Mesenchymal stem cell (in vitro differentiated cells and primary cell): ENCODE results near the gene FUZ. TPM values are rescaled to one million over a fixed set of nuclear protein-coding genes. Genes with fewer than 3 reads are reported as not detected.

Experiments
- DNase-seq: peaks from one replicate; pipeline ENCODE4 v3.0.0-alpha.2; 2013
- H2AFZ ChIP-seq: one replicate; pipeline ENCODE4 v1.6.1; 2013; ENCODE audit warnings: low read depth, mild to moderate bottlenecking, control low read depth, inconsistent platforms, low read length, moderate library complexity
- H2AK5ac ChIP-seq: 2 replicates; pipeline ENCODE4 v1.6.1; 2013; ENCODE audit warnings: low read length, moderate library complexity, mild to moderate bottlenecking, inconsistent platforms; ENCODE audit not compliant: severe bottlenecking
- H2BK120ac ChIP-seq: one replicate; pipeline ENCODE4 v1.6.1; 2013; ENCODE audit warnings: low read depth, mild to moderate bottlenecking, inconsistent platforms, low read length, moderate library complexity
- H2BK12ac ChIP-seq, 2 experiments: one replicate each; pipeline ENCODE4 v1.6.1; 2013; ENCODE audit warnings: inconsistent platforms in 2 of 2, low read length in 2 of 2, mild to moderate bottlenecking in 2 of 2, moderate library complexity in 2 of 2, control low read depth in 1 of 2
- H2BK15ac ChIP-seq: one replicate; pipeline ENCODE4 v1.6.1; 2013; ENCODE audit warnings: mild to moderate bottlenecking, low read depth, inconsistent platforms; ENCODE audit not compliant: poor library complexity, severe bottlenecking
- H2BK5ac ChIP-seq: 2 replicates; pipeline ENCODE4 v1.6.1; 2013; ENCODE audit warnings: low read depth, mild to moderate bottlenecking, low read length, control low read depth, inconsistent platforms; ENCODE audit not compliant: poor library complexity, severe bottlenecking
- H3K14ac ChIP-seq, 2 experiments: one replicate each; pipeline ENCODE4 v1.6.1; 2013; ENCODE audit warnings: inconsistent platforms in 2 of 2, low read length in 2 of 2, control low read depth in 1 of 2, mild to moderate bottlenecking in 1 of 2, moderate library complexity in 1 of 2
- H3K18ac ChIP-seq, 2 experiments: one replicate each; pipeline ENCODE4 v1.6.1; 2013; ENCODE audit warnings: inconsistent platforms in 2 of 2, low read length in 2 of 2, control low read depth in 1 of 2, low read depth in 1 of 2, mild to moderate bottlenecking in 1 of 2
- H3K23ac ChIP-seq, 2 experiments: one replicate each; pipeline ENCODE4 v1.6.1; 2013; ENCODE audit warnings: inconsistent platforms in 2 of 2, low read length in 2 of 2, mild to moderate bottlenecking in 2 of 2, moderate library complexity in 2 of 2, control low read depth in 1 of 2
- H3K27ac ChIP-seq: 2 replicates; pipeline ENCODE4 v1.5.1; 2013; ENCODE audit warnings: mild to moderate bottlenecking, moderate library complexity, low read length, control low read depth, inconsistent platforms; ENCODE audit not compliant: poor library complexity, severe bottlenecking
- H3K27me3 ChIP-seq, 2 experiments: 2 replicates each; pipeline versions ENCODE4 v1.6.1 to v1.7.0; 2013; ENCODE audit warnings: low read length in 2 of 2, mild to moderate bottlenecking in 2 of 2, moderate library complexity in 2 of 2, control low read depth in 1 of 2, inconsistent platforms in 1 of 2; ENCODE audit not compliant: control insufficient read depth in 1 of 2, insufficient read depth in 1 of 2
- H3K36me3 ChIP-seq, 2 experiments: 2 replicates each; pipeline versions ENCODE4 v1.6.1 to v1.7.0; 2013; ENCODE audit warnings: low read length in 2 of 2, control low read depth in 1 of 2, inconsistent platforms in 1 of 2, low read depth in 1 of 2, mild to moderate bottlenecking in 1 of 2; ENCODE audit not compliant: insufficient read depth in 2 of 2, control insufficient read depth in 1 of 2
- H3K4ac ChIP-seq, 2 experiments: one replicate each; pipeline ENCODE4 v1.6.1; 2013; ENCODE audit warnings: inconsistent platforms in 2 of 2, low read length in 2 of 2, mild to moderate bottlenecking in 2 of 2, moderate library complexity in 2 of 2, control low read depth in 1 of 2, low read depth in 1 of 2
- H3K4me1 ChIP-seq: 2 replicates; pipeline ENCODE4 v1.6.1; 2013; ENCODE audit warnings: low read depth, low read length, control low read depth; ENCODE audit not compliant: control insufficient read depth, insufficient read depth
- H3K4me2 ChIP-seq: 2 replicates; pipeline ENCODE4 v1.6.1; 2013; ENCODE audit warnings: low read length, mild to moderate bottlenecking, inconsistent platforms; ENCODE audit not compliant: poor library complexity, severe bottlenecking
- H3K4me3 ChIP-seq, 2 experiments: 2 replicates each; pipeline versions ENCODE4 v1.5.1 to v1.7.0; 2013; ENCODE audit warnings: low read length in 2 of 2, mild to moderate bottlenecking in 2 of 2, control low read depth in 1 of 2, low read depth in 1 of 2; ENCODE audit not compliant: insufficient read depth in 1 of 2
- H3K79me1 ChIP-seq: replicated peaks from 2 replicates; pipeline ENCODE4 v1.6.1; 2013; ENCODE audit warnings: mild to moderate bottlenecking, control low read depth, low read length, inconsistent platforms; ENCODE audit not compliant: poor library complexity, severe bottlenecking
- H3K9ac ChIP-seq: 2 replicates; pipeline ENCODE4 v1.7.0; 2013; ENCODE audit warnings: mild to moderate bottlenecking, low read length, moderate library complexity
- H3K9me3 ChIP-seq: 2 replicates; pipeline ENCODE4 v1.7.0; 2013; ENCODE audit warnings: mild to moderate bottlenecking, low read length; ENCODE audit not compliant: control insufficient read depth
- H4K8ac ChIP-seq: one replicate; pipeline ENCODE4 v1.6.1; 2013; ENCODE audit warnings: inconsistent platforms, mild to moderate bottlenecking, low read length, moderate library complexity
- H4K91ac ChIP-seq: one replicate; pipeline ENCODE4 v1.6.1; 2013; ENCODE audit warnings: mild to moderate bottlenecking, low read length, inconsistent platforms
- WGBS: methylation state at CpG from one replicate; pipeline ENCODE4 v1.1.7; 2013; ENCODE audit warnings: mixed read lengths; 5-methylcytosine and 5-hydroxymethylcytosine counted together
- polyA plus RNA-seq, 2 experiments: library from polyadenylated mRNA; stranded (reverse); fragments of 200-250 nt; gene quantifications; one replicate each; pipeline ENCODE4 v1.2.3, GENCODE V29; 2013

FUZ gene
- 5.5 TPM for polyA plus RNA-seq (2013, experiment 1 of 2)
- 5.0 TPM for polyA plus RNA-seq (2013, experiment 2 of 2)

GRCh38 chr19:49812997-49813861 is at the start of gene FUZ:
FUZ (minus strand) TSS chr19:49813292; CDS start chr19:49813106, 186 bp downstream.
- no peak within 1 kb of the TSS for H2BK5ac ChIP-seq
- H3K9me3 ChIP-seq = no peaks in the 10 kb centered on the region
- H3K18ac ChIP-seq = peak within 1 kb of the TSS; percentile 23 to 85
- DNase-seq = peak; percentile 99
- peak within 1 kb of the TSS in 1 of 2 experiments; percentile 77 for H3K23ac ChIP-seq
- peak within 1 kb of the TSS; percentile 94 for H3K4me2 ChIP-seq
- H2AFZ ChIP-seq = peak within 1 kb of the TSS; percentile 73
- peak within 1 kb of the TSS; percentile 6 for H2AK5ac ChIP-seq
- WGBS = under 1% methylated on average over 31 of the region's 45 CpGs
- peak within 1 kb of the TSS in 1 of 2 experiments; percentile 72 for H2BK12ac ChIP-seq
- peaks cover 21% of the 10 kb centered on the region for H3K4me1 ChIP-seq
- H3K27ac ChIP-seq = peak within 1 kb of the TSS; percentile 83
- H3K27me3 ChIP-seq = no peaks in the 10 kb centered on the region
- H3K4ac ChIP-seq = peak within 1 kb of the TSS; percentile 9 to 90
- H3K4me3 ChIP-seq = peak within 1 kb of the TSS; percentile 71 to 83
- peaks cover 3% of the 10 kb centered on the region for H3K79me1 ChIP-seq
- peak within 1 kb of the TSS; percentile 27 for H4K91ac ChIP-seq
- peak within 1 kb of the TSS; percentile 84 for H2BK15ac ChIP-seq
- peak within 1 kb of the TSS; percentile 94 for H4K8ac ChIP-seq
- peaks cover under 1 to 9% of the 10 kb centered on the region in 2 experiments for H3K36me3 ChIP-seq
- H3K9ac ChIP-seq = peak within 1 kb of the TSS; percentile 95
- no peak within 1 kb of the TSS for H2BK120ac ChIP-seq
- peak within 1 kb of the TSS in 1 of 2 experiments; percentile 92 for H3K14ac ChIP-seq

GRCh38 chr19:49862391-49863253 is 49.5 kb upstream of the FUZ start:
- no peaks in the 10 kb centered on the region for H3K27me3 ChIP-seq
- H2BK5ac ChIP-seq = no peak overlapping the region
- DNase-seq = peak; percentile 50
- no peak overlapping the region for H2BK12ac ChIP-seq
- H3K14ac ChIP-seq = no peak overlapping the region
- H3K18ac ChIP-seq = peak overlapping the region in 1 of 2 experiments; percentile 48
- peak overlapping the region; percentile 34 for H4K91ac ChIP-seq
- peak overlapping the region; percentile 39 for H2BK15ac ChIP-seq
- 79% methylated on average over 49 of the region's 49 CpGs for WGBS
- H3K4me2 ChIP-seq = no peak overlapping the region
- H3K4ac ChIP-seq = peak overlapping the region in 1 of 2 experiments; percentile 25
- no peak overlapping the region for H4K8ac ChIP-seq
- H3K4me1 ChIP-seq = peaks cover 53% of the 10 kb centered on the region
- H3K79me1 ChIP-seq = peaks cover 21% of the 10 kb centered on the region
- H3K23ac ChIP-seq = no peak overlapping the region
- peaks cover 56 to 78% of the 10 kb centered on the region in 2 experiments for H3K36me3 ChIP-seq
- H3K4me3 ChIP-seq = no peak overlapping the region
- no peak overlapping the region for H2AFZ ChIP-seq
- H3K27ac ChIP-seq = no peak overlapping the region
- H2BK120ac ChIP-seq = no peak overlapping the region
- peak overlapping the region; percentile 2 for H2AK5ac ChIP-seq
- no peaks in the 10 kb centered on the region for H3K9me3 ChIP-seq
- H3K9ac ChIP-seq = no peak overlapping the region

DNA sequence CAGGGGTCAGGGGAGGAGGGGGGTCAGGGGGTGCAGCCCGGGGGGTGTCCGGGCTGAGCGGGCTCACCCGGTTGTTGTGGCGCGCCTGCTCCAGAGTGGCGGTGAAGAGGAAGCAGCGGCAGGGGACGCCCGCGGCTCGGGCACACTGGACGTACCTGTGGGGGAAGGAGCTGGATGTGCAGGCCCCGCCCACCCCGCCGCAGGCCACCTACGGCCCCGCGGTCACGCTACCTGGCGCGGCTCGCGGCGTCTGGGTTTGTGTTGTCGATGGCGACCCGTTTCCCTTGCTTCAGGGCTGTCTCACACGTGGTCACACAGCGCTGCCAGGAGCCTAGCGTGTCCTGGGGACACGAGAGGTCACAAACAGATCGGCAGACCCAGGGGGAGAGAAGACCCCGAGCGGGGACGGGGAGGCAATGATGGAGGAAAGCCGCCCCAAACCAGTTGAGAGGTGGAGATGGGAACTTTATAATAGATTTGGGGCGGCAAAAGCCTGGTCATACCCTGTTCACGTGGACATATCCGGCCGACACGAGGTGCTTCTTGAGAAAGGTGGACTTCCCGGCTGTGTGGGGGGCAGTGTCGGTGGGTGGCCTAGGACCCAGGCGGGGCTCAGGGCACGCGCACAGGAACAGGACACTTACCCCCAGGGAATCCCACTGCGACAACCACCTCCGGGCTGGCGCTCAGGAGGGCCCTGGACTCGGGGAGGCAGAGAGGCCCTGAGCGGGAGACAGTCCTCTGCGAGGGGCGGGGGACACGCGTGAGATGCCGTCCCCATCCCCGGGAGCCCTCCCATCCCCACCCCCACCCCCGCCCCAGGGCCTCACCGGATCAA is 48.7 kb upstream of the FUZ start:
- Histone ChIP-seq H4K91ac (no peak overlapping the region), H3K23ac (no peak overlapping the region), H3K36me3 (peaks cover 65 to 87% of the 10 kb centered on the region in 2 experiments), H3K4me3 (no peak overlapping the region), H3K14ac (no peak overlapping the region), H2BK15ac (no peak overlapping the region), H4K8ac (no peak overlapping the region), H3K79me1 (peaks cover 22% of the 10 kb centered on the region), H3K4me2 (no peak overlapping the region), H2BK120ac (no peak overlapping the region), H2AFZ (no peak overlapping the region), H3K4ac (no peak overlapping the region), H3K9ac (no peak overlapping the region), H2BK12ac (no peak overlapping the region), H3K27me3 (no peaks in the 10 kb centered on the region), H3K27ac (no peak overlapping the region), H3K9me3 (no peaks in the 10 kb centered on the region), H2BK5ac (no peak overlapping the region), H3K4me1 (peaks cover 57% of the 10 kb centered on the region), H2AK5ac (no peak overlapping the region), H3K18ac (no peak overlapping the region)
- DNase-seq = no peak
- 95% methylated on average over 44 of the region's 60 CpGs for WGBS
